Measurements from ENCODE around the gene SNED1. TPM values are rescaled to one million over a fixed set of nuclear protein-coding genes. Genes with fewer than 3 reads are reported as not detected.

SNED1 gene
- polyA plus RNA-seq, 2 of the 4 experiments (the other 2 are of a cell fraction): 0.15 to 0.21 TPM

DNA sequence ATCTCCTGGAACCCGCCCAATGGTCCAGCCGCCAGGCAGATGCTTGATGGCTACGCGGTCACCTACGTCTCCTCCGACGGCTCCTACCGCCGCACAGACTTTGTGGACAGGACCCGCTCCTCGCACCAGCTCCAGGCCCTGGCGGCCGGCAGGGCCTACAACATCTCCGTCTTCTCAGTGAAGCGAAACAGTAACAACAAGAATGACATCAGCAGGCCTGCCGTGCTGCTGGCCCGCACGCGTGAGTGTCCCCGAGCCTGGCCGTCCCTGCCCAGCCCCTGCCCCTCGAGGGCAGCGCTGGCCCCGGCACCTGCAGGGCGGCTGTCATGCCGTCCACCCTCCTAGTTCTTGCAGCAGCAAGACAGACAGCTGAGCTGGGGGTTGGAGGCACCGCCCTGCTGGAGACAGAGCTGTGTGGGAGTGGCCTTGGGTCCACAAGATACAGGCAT is 67.0 kb downstream of the SNED1 start:
- WGBS (ENCODE audit: missing lambda C conversion rate): 92% methylated on average over 24 of the region's 27 CpGs
- TF ChIP-seq, protein P1, sequence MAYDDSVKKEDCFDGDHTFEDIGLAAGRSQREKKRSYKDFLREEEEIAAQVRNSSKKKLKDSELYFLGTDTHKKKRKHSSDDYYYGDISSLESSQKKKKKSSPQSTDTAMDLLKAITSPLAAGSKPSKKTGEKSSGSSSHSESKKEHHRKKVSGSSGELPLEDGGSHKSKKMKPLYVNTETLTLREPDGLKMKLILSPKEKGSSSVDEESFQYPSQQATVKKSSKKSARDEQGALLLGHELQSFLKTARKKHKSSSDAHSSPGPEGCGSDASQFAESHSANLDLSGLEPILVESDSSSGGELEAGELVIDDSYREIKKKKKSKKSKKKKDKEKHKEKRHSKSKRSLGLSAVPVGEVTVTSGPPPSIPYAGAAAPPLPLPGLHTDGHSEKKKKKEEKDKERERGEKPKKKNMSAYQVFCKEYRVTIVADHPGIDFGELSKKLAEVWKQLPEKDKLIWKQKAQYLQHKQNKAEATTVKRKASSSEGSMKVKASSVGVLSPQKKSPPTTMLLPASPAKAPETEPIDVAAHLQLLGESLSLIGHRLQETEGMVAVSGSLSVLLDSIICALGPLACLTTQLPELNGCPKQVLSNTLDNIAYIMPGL (CRISPR knock-in tag; IDR thresholded peaks at IDR 0.05; ENCODE audit: borderline replicate concordance): no peak
- no peak for TF ChIP-seq JUN (IDR thresholded peaks at IDR 0.05)
- no peak for TF ChIP-seq HOXB13 (CRISPR knock-in tag; IDR thresholded peaks at IDR 0.05; ENCODE audit: low read depth)
- ChIA-PET CTCF (interaction anchor here (1.0 to 2.4 kb wide), 2 partner anchors 13 kb away, joined by 5 to 9 read pairs; no protein-coding TSS in a partner anchor), POLR2A (no interaction called here)
- ATAC-seq (no peak), DNase-seq (ENCODE audit: low read depth in 1 of 2, low spot score in 1 of 2) (no peak), FAIRE-seq (no peak)
- no peaks in the 10 kb centered on the region for H3K4me1 ChIP-seq
- H3K4me2 ChIP-seq: no peak overlapping the region
- H3K4me3 ChIP-seq: no peak overlapping the region
- H3K27ac ChIP-seq: no peak overlapping the region
- no peaks in the 10 kb centered on the region for H3K9me3 ChIP-seq

DNA sequence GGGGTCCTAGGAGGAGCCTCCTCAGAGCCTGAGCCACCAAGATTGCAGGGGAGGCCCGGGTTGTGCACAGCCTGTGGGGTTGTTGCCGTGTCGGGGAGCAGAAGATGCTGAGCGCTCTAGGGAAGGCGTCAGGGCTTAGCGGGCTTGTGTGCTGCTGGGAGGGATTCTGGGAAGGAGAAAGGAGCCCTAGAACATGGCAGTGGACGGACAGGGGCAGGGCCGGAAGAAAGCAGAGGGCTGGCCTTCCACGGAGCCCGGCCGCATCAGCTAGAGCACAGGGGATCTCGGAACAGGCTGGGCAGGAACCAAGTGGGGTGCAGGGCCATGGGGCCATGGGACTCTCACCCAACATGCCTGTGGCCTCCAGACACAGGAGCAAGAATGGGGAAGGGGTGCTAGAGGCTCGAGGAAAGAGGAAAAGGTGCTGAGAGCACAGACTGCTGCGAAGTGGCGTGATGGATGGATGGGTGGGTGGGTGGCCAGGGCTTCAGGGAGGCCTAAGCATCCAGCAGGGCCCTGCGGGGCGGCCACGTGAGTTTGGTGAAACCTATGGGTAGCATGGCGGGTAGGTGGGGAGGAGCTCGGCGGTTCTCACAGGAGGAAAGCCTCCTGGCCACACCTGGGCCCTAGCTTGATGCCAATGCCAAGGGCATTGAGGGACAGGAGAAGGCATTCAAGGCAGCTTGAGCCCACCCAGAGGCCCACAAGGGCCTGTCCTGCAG is 67.9 kb downstream of the SNED1 start:
- WGBS (ENCODE audit: missing lambda C conversion rate): 83% methylated on average over 21 of the region's 21 CpGs
- CTCF ChIA-PET: interaction anchor here (0.9 to 2.4 kb wide), 3 partner anchors 9 to 152 kb away, joined by 3 to 9 read pairs (median 3); no protein-coding TSS in a partner anchor

More for the DNA sequence above, 67.9 kb downstream of the SNED1 start:
- Histone ChIP-seq H3K4me3 (no peak overlapping the region), H3K4me2 (no peak overlapping the region), H3K9me3 (no peaks in the 10 kb centered on the region), H3K4me1 (no peaks in the 10 kb centered on the region), H3K27ac (no peak overlapping the region)
- TF ChIP-seq, protein P1 (CRISPR knock-in tag; IDR thresholded peaks at IDR 0.05; ENCODE audit: borderline replicate concordance): no peak
- TF ChIP-seq NR3C1 (IDR thresholded peaks at IDR 0.05) (no peak), CBX8 (IDR thresholded peaks at IDR 0.05) (no peak), MAFK (IDR thresholded peaks at IDR 0.05; ENCODE audit: partially characterized antibody) (no peak), EHMT2 (IDR thresholded peaks at IDR 0.05; ENCODE audit: low read depth) (no peak), CEBPB (IDR thresholded peaks at IDR 0.05) (no peak), MAZ (IDR thresholded peaks at IDR 0.05; ENCODE audit: borderline replicate concordance, low read depth, low read length) (no peak), TFCP2L1 (CRISPR knock-in tag; IDR thresholded peaks at IDR 0.05) (no peak), RARB (CRISPR knock-in tag; IDR thresholded peaks at IDR 0.05) (no peak), NFE2L2 (conservative IDR thresholded peaks at IDR 0.05; ENCODE audit: low read length) (no peak), KDM5A (IDR thresholded peaks at IDR 0.05) (no peak)
- TF ChIP-seq, protein P2, sequence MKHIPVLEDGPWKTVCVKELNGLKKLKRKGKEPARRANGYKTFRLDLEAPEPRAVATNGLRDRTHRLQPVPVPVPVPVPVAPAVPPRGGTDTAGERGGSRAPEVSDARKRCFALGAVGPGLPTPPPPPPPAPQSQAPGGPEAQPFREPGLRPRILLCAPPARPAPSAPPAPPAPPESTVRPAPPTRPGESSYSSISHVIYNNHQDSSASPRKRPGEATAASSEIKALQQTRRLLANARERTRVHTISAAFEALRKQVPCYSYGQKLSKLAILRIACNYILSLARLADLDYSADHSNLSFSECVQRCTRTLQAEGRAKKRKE (CRISPR knock-in tag; IDR thresholded peaks at IDR 0.05; ENCODE audit: low read depth): no peak
- TF ChIP-seq, protein P3, sequence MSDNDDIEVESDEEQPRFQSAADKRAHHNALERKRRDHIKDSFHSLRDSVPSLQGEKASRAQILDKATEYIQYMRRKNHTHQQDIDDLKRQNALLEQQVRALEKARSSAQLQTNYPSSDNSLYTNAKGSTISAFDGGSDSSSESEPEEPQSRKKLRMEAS (IDR thresholded peaks at IDR 0.05): no peak
- TF ChIP-seq, protein P4, sequence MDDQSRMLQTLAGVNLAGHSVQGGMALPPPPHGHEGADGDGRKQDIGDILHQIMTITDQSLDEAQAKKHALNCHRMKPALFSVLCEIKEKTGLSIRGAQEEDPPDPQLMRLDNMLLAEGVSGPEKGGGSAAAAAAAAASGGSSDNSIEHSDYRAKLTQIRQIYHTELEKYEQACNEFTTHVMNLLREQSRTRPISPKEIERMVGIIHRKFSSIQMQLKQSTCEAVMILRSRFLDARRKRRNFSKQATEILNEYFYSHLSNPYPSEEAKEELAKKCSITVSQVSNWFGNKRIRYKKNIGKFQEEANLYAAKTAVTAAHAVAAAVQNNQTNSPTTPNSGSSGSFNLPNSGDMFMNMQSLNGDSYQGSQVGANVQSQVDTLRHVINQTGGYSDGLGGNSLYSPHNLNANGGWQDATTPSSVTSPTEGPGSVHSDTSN (IDR thresholded peaks at IDR 0.05): no peak
- TF ChIP-seq, protein P5, sequence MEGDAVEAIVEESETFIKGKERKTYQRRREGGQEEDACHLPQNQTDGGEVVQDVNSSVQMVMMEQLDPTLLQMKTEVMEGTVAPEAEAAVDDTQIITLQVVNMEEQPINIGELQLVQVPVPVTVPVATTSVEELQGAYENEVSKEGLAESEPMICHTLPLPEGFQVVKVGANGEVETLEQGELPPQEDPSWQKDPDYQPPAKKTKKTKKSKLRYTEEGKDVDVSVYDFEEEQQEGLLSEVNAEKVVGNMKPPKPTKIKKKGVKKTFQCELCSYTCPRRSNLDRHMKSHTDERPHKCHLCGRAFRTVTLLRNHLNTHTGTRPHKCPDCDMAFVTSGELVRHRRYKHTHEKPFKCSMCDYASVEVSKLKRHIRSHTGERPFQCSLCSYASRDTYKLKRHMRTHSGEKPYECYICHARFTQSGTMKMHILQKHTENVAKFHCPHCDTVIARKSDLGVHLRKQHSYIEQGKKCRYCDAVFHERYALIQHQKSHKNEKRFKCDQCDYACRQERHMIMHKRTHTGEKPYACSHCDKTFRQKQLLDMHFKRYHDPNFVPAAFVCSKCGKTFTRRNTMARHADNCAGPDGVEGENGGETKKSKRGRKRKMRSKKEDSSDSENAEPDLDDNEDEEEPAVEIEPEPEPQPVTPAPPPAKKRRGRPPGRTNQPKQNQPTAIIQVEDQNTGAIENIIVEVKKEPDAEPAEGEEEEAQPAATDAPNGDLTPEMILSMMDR (IDR thresholded peaks at IDR 0.05): no peak
- FAIRE-seq (no peak), DNase-seq (ENCODE audit: low read depth in 1 of 2, low spot score in 1 of 2) (no peak), ATAC-seq (no peak)
- POLR2A ChIA-PET: no interaction called here
